GM19193 (cell line): ENCODE measurements around the gene DENND2D.

Experiments
- POLR2A ChIP-seq: IDR thresholded peaks from 4 replicates; pipeline ENCODE4 v1.6.1; 2011; ENCODE audit not compliant: insufficient read depth, insufficient read length; ENCODE audit errors: extremely low read depth

DENND2D gene

DNA sequence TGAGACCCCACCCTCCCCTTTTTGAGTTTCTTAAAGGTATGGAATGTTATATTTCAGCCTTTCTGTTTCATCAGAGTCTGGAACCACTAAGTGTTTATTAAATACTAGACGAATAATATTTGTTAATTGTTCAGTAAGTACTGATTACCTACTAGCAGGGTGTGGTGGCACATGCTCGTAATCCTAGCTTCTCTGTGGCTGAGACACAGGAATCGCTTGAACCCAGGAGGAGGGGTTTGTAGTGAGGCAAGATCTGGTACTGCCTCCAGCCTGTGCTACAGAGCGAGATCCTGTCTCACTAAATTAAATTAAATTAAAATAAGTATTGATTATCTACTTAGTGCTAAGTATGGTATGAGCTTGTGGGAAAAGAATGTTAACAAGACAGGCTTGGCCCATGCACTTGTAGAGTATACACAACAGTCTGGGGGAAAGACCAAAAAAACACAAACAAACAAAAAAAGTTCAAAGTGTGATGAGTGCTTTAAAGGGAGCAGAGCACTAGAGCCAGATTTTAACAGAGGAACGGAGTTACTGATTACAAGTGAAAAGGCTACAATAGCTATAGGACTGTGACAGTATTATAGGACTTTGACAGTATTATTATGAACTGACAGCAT lies 58.0 kb downstream of the DENND2D start:
- TF ChIP-seq POLR2A = no peak

DNA sequence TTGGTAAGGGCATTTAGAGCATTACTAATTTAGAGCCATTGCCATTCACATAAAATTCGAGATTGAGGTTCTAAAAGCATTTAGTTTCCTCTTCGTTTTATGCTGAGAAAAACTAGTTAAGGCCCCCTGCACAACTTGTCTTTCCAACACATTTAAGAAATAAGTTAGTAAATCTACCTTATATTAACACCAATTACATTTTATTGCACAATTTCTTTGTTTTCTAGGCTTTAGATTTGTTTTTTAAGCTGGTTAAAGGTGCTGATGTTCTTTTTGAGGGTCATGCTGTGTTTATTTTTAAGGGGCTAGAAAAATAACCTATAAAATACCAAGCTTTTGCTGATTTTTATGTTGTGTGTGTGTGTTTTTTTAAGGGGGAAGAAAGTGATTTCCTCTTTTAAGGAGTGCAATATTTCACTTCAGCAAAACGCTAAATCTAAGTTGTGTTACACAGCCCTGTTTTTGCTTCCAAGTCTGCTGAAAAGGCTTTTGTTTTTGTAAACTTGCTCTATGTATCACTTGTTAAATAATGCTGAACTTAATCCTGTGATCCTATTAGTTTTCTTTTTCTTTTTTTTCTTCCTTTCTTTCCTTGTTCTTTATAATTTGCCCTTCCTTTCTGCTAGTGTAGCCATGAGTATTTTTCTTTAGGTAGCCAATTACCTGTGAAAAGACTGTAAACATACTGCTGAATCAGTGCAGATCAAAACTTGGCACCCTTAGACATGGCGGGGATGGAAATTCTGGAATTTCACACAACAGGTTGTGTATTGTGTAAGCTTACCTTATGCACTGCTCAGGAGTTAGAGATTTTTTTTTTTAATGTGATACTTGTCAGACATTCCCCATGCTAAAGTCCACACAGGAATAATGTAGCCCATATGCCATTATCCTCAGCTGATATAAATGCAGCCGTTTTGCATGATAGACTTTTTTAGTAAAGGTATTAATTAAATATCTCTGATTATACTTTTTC lies 58.9 kb downstream of the DENND2D start:
- no peak for TF ChIP-seq POLR2A

DNA sequence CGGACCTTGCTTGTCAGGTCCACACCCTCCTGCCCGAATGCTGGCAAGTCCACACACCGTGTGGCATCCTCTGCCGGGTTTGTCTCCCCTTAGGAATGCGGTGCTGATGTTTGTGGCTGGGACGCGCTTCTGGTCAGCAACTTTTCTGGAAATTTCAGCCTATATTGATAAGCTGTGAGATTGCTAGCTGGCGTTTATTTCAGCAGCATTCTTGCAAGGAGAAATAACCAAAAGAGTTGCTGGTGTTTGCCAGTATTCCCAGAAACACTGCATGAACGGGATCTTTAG lies 59.8 kb downstream of the DENND2D start:
- no peak for TF ChIP-seq POLR2A

DNA sequence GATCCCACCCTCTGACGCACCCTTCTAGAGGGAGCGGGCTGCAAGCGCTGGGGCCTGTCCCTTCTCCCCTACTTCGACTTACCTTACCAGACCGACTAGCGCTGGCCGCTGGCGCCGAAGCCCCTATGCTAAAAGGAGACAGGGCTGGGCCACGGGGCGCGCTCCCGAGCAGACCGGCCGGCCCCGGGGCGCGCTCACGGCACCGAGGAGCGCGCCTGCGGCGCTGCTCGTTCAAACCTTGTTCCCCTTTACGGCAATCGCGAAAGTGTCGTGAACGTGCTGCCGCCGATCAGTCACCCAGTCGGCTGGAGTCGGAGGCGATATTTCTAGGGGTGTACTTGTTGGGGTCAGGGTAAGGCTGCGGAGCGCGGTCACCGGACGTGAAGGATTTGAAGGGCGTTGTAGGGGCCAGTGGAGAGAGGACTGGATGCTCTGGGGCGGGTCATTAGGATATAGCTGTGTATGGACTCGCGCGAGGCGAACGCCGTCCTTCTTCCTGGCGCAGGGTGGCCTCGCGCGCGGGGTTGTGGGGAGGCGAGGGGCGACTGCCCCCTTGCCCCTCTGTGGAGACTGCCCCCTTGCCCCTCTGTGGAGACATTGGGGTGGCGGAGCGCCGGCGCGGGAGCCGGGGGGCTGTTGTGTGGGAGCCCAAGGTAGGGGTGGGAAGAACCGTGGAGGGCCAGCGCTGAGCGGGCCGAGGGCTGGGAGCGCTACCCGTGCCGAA lies 60.3 kb downstream of the DENND2D start, which contains the start of the genes CEPT1 and DRAM2:
TSS of gene CEPT1 (plus strand) at position 268 of the 724 bp plus-strand sequence. CDS start 7,492 bp downstream, outside the sequence.
TSS of gene DRAM2 (minus strand) at position 138 of the 724 bp plus-strand sequence. CDS start 8,539 bp downstream, outside the sequence.
- TF ChIP-seq POLR2A = peak; percentile 91

DNA sequence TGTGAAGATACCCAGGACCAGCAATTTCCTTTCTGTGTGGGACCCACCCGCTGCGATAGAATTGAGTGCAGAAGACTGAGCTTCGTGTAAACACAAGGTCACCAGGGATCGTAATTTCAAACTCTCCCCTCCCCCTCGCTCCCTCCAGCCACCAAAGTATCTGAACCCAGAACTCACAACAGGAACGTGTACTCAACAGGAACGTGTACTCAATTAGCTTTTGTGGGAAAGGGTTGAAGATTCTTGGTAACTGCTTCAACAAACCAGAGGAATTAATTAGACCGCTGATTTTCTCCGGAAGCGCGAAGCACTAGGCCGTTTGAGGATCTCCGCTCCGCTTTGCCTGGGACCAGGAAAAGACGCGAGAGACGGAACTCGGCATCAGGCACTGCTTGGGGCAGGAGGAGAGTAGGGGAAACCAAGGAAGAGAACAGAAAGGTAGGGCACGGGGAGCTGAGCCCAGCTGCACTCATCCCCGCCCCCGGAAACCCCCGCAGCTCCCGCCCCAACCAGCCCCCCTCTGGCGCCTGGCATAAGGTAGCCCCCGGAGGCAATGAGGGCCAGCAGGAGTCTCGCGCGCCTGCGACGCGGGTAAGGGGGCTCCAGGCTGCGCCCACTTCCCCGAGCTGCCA lies 61.0 kb downstream of the DENND2D start:
- TF ChIP-seq POLR2A = peak; percentile 37
